HL-60 (cell line): Measurements from ENCODE around the gene C22orf15.

ENCODE experiments used
- CTCF ChIP-seq: IDR thresholded peaks from one replicate; pipeline ENCODE4 v1.5.1; 2011; ENCODE audit warnings: low read length, control low read depth, inconsistent platforms; ENCODE audit not compliant: insufficient read depth
- GABPA ChIP-seq: IDR thresholded peaks from 2 replicates; pipeline ENCODE4 v1.6.1; 2012; ENCODE audit warnings: low read depth
- POLR2AphosphoS5 ChIP-seq: IDR thresholded peaks from 2 replicates; pipeline ENCODE4 v1.6.1; 2012; ENCODE audit warnings: low read depth
- REST ChIP-seq: IDR thresholded peaks from 2 replicates; pipeline ENCODE4 v1.6.1; 2012; ENCODE audit warnings: low read depth; ENCODE audit not compliant: insufficient replicate concordance

- TF ChIP-seq CTCF (no peak), REST (no peak), GABPA (no peak), POLR2AphosphoS5 (no peak)
Measured at GRCh38 chr22:23812378-23812777, 49.6 kb downstream of the C22orf15 start.
